ENCODE measurements around the gene RUFY3. TPM values are rescaled to one million over a fixed set of nuclear protein-coding genes. Genes with fewer than 3 reads are reported as not detected.

RUFY3 gene
- total RNA-seq, 6 experiments from 2014 or later = 24.1 to 58.3 (median 30.3) TPM

DNA sequence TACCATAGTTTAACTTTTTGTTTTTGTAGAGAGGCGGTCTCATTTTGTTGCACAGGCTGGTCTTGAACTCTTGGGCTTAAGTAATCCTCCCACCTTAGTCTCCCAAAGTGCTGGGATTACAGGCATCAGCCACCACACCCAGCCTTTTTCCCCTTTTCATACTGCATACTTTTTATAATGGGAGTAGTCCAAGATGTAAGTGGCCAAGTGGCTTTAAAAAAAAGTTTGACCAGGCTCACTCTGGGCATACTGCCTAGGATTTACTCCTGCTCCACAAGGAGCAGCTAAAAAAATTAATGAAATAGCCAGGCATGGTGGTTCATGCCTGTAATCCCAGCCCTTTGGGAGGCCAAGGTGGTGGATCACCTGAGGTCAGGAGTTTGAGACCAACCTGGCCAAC, 111.9 kb downstream of the RUFY3 start:
- Histone ChIP-seq H3K9me3 (no peaks in the 10 kb centered on the region), H3K4me1 (peaks cover 0 to 10% (median 3%) of the 10 kb centered on the region in 4 donors), H3K27me3 (no peaks in the 10 kb centered on the region), H3K27ac (no peak overlapping the region), H3K36me3 (peaks cover 0 to 52% (median 20%) of the 10 kb centered on the region in 4 donors), H3K4me3 (no peak overlapping the region)
- 100% methylated on average over 1 of the region's 1 CpG for WGBS (ENCODE audit: insufficient coverage, low coverage, low lambda C conversion rate, missing lambda C conversion rate)
- no peak for ATAC-seq
- TF ChIP-seq, protein P1, sequence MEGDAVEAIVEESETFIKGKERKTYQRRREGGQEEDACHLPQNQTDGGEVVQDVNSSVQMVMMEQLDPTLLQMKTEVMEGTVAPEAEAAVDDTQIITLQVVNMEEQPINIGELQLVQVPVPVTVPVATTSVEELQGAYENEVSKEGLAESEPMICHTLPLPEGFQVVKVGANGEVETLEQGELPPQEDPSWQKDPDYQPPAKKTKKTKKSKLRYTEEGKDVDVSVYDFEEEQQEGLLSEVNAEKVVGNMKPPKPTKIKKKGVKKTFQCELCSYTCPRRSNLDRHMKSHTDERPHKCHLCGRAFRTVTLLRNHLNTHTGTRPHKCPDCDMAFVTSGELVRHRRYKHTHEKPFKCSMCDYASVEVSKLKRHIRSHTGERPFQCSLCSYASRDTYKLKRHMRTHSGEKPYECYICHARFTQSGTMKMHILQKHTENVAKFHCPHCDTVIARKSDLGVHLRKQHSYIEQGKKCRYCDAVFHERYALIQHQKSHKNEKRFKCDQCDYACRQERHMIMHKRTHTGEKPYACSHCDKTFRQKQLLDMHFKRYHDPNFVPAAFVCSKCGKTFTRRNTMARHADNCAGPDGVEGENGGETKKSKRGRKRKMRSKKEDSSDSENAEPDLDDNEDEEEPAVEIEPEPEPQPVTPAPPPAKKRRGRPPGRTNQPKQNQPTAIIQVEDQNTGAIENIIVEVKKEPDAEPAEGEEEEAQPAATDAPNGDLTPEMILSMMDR (IDR thresholded peaks at IDR 0.05) = no peak
- no peak for TF ChIP-seq POLR2A (IDR thresholded peaks at IDR 0.05)
- no peak for DNase-seq
- intact Hi-C loops (cut with DNase I) = no loop called here

GRCh38 chr4:70836081-70836480, 114.3 kb downstream of the RUFY3 start:
- ATAC-seq = no peak
- DNase-seq = no peak
- WGBS (ENCODE audit: insufficient coverage, low coverage, low lambda C conversion rate, missing lambda C conversion rate) = 51% methylated on average over 2 of the region's 2 CpGs

DNA sequence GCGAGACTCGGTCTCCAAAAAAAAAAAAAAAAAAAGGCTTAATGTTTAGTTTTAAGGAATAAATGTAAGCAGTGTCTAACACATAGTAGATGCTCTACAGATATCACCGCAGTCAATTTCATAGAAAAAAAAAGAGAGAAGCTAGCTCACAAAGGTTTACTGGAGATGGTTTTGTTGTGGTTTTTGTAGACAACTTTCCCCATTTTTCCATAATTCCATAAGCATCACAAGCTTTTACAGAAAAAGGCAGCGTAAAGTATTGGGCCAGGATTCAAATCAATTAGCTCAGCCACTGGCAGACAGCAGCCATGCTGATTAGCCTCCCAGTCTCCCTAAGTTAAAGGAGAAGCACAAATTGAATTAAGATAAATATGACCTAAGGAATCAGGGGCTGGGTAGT, 116.4 kb downstream of the RUFY3 start:
- H3K9me3 ChIP-seq = no peaks in the 10 kb centered on the region
- 34% methylated on average over 4 of the region's 4 CpGs for WGBS (ENCODE audit: insufficient coverage, low coverage, low lambda C conversion rate, missing lambda C conversion rate)

More at GRCh38 chr4:70836081-70836480, 114.3 kb downstream of the RUFY3 start:
- peaks cover 0 to 34% (median 13%) of the 10 kb centered on the region in 4 donors for H3K36me3 ChIP-seq
- no peaks in the 10 kb centered on the region for H3K27me3 ChIP-seq
- H3K4me1 ChIP-seq = peaks cover 0 to 10% (median 3%) of the 10 kb centered on the region in 4 donors
- no peak overlapping the region for H3K4me3 ChIP-seq
- no peak overlapping the region for H3K27ac ChIP-seq
- TF ChIP-seq, protein P1 (IDR thresholded peaks at IDR 0.05) = no peak
- TF ChIP-seq POLR2A (IDR thresholded peaks at IDR 0.05) = no peak
- intact Hi-C loops (cut with DNase I) = no loop called here
- no peaks in the 10 kb centered on the region for H3K9me3 ChIP-seq

GRCh38 chr4:70838666-70839588, 117.2 kb downstream of the RUFY3 start:
- DNase-seq (peak; percentile 62 to 73 (median 70)), ATAC-seq (peak; percentile 58 to 72 (median 66))
- intact Hi-C loops (cut with DNase I) = no loop called here
- peaks cover 0 to 10% (median 3%) of the 10 kb centered on the region in 4 donors for H3K4me1 ChIP-seq
- no peak for TF ChIP-seq POLR2A (IDR thresholded peaks at IDR 0.05)
- TF ChIP-seq, protein P1 (IDR thresholded peaks at IDR 0.05) = no peak
- H3K36me3 ChIP-seq = peaks cover 0 to 11% (median 4%) of the 10 kb centered on the region in 4 donors
- no peaks in the 10 kb centered on the region for H3K9me3 ChIP-seq
- H3K4me3 ChIP-seq = peak overlapping the region; percentile 79 to 90 (median 88)
- 0% methylated on average over 30 of the region's 80 CpGs for WGBS (ENCODE audit: insufficient coverage, low coverage, low lambda C conversion rate, missing lambda C conversion rate)
- H3K27me3 ChIP-seq = no peaks in the 10 kb centered on the region
- H3K27ac ChIP-seq = peak overlapping the region; percentile 76 to 83 (median 77)

More for the DNA sequence above, 116.4 kb downstream of the RUFY3 start:
- ATAC-seq (no peak), DNase-seq (no peak)
- H3K4me1 ChIP-seq = peaks cover 0 to 10% (median 3%) of the 10 kb centered on the region in 4 donors
- peak overlapping the region; percentile 79 to 90 (median 88) for H3K4me3 ChIP-seq
- TF ChIP-seq, protein P1 (IDR thresholded peaks at IDR 0.05) = no peak
- TF ChIP-seq POLR2A (IDR thresholded peaks at IDR 0.05) = no peak
- peak overlapping the region; percentile 76 to 83 (median 77) for H3K27ac ChIP-seq
- intact Hi-C loops (cut with DNase I) = no loop called here
- H3K36me3 ChIP-seq = peaks cover 0 to 13% (median 6%) of the 10 kb centered on the region in 4 donors
- H3K27me3 ChIP-seq = no peaks in the 10 kb centered on the region
